NCI-H2171 (cell line): ENCODE measurements around the gene NSD1.
"Not testable (repeated sequence)": the region's sequence is repeated elsewhere in the genome, so short reads cannot be mapped to it uniquely, and the experiment has no call there.

ENCODE experiments used
- DNase-seq: peaks from one replicate; lab custom pipeline; 2025; lab: John Stamatoyannopoulos, UW

The NSD1 gene

GRCh38 chr5:177131019-177131320, 2.6 kb upstream of the NSD1 start:
- no peak for DNase-seq

- no peak for DNase-seq
Measured at GRCh38 chr5:177131352-177132135, 2.0 kb upstream of the NSD1 start.

GRCh38 chr5:177132136-177133095, 1.2 kb upstream of the NSD1 start:
- no peak for DNase-seq

- DNase-seq = no peak
Measured at GRCh38 chr5:177133853-177134696, 502 bp downstream of the NSD1 start.

GRCh38 chr5:177134697-177135225, 1.2 kb downstream of the NSD1 start:
- no peak for DNase-seq

GRCh38 chr5:177140312-177140711, 6.7 kb downstream of the NSD1 start:
- DNase-seq = no peak

GRCh38 chr5:177141496-177141895, 7.9 kb downstream of the NSD1 start:
- no peak for DNase-seq

- DNase-seq = no peak
Measured at GRCh38 chr5:177142098-177142611, 8.6 kb downstream of the NSD1 start.

- no peak for DNase-seq
Measured at GRCh38 chr5:177142778-177143177, 9.2 kb downstream of the NSD1 start.

- no peak for DNase-seq
Measured at GRCh38 chr5:177146891-177147638, 13.5 kb downstream of the NSD1 start.

- DNase-seq = not testable (repeated sequence)
Measured at GRCh38 chr5:177150061-177150460, 16.5 kb downstream of the NSD1 start.

- DNase-seq = no peak
Measured at GRCh38 chr5:177154003-177154643, 20.6 kb downstream of the NSD1 start.

- no peak for DNase-seq
Measured at GRCh38 chr5:177162379-177162778, 28.8 kb downstream of the NSD1 start.

GRCh38 chr5:177163500-177163899, 29.9 kb downstream of the NSD1 start:
- DNase-seq = no peak

- DNase-seq = no peak
Measured at GRCh38 chr5:177169271-177169670, 35.7 kb downstream of the NSD1 start.

GRCh38 chr5:177171961-177172360, 38.4 kb downstream of the NSD1 start:
- DNase-seq = no peak

- DNase-seq = no peak
Measured at GRCh38 chr5:177175336-177175735, 41.8 kb downstream of the NSD1 start.

- DNase-seq = no peak
Measured at GRCh38 chr5:177176175-177176711, 42.7 kb downstream of the NSD1 start.

- not testable (repeated sequence) for DNase-seq
Measured at GRCh38 chr5:177177847-177178437, 44.4 kb downstream of the NSD1 start.
